HCT116 (cell line): Measurements from ENCODE around the gene CTNNA2. TPM values are rescaled to one million over a fixed set of nuclear protein-coding genes. Genes with fewer than 3 reads are reported as not detected.

Experiments
- ATAC-seq: fragments of 200-7000 bp; cut with Tn5 transposase; 2 replicates; pipeline ENCODE4 v1.9.1; 2020; ENCODE audit warnings: mild to moderate bottlenecking, moderate library complexity
- BruUV-seq: library from RNA; stranded (reverse); fragments of 400-500 nt; replicated peaks from 2 replicates; lab custom pipeline; 2021; lab: Mats Ljungman, UMichigan
- CTCF ChIA-PET: fragments of 300-600 bp; sonication (Branson Sonifier 250); formaldehyde crosslinking; loops from one replicate; lab custom pipeline; 2021; ENCODE audit warnings: antibody characterized with exemption; lab: Charles Lee
- POLR2A ChIA-PET: fragments of 300-600, 350-600 bp; sonication (Branson Sonifier 250); formaldehyde crosslinking; loops from one replicate; lab custom pipeline; 2021; ENCODE audit warnings: antibody characterized with exemption; lab: Charles Lee
- RAD21 ChIA-PET, 2 experiments: fragments of 300-600 bp; sonication (Branson Sonifier 250); formaldehyde crosslinking; loops; one replicate each; lab custom pipeline; 2023; ENCODE audit warnings: low total read pairs in 2 of 2; ENCODE audit not compliant: uncharacterized antibody in 2 of 2, unreplicated experiment in 2 of 2, low non-redundant PET in 1 of 2; lab: Charles Lee
- DNase-seq: peaks from one replicate; pipeline ENCODE4 v3.0.0-alpha.2; 2010; ENCODE audit warnings: low read depth, low spot score
- H2AFZ ChIP-seq: fragments of 200-600 bp; shearing (Covaris generic), sonication (generic); 2 replicates; pipeline ENCODE4 v1.6.1; 2017; ENCODE audit warnings: low read depth, mixed run types, mixed read lengths, antibody characterized with exemption, low read length; ENCODE audit not compliant: poor library complexity, severe bottlenecking
- H3K27ac ChIP-seq: 2 replicates; pipeline ENCODE4 v1.5.1; 2012; ENCODE audit warnings: low read depth, low read length
- H3K27me3 ChIP-seq: fragments of 200-600 bp; sonication (generic); 2 replicates; pipeline ENCODE4 v1.6.1; 2016; ENCODE audit warnings: mixed run types, low read length, mixed read lengths; ENCODE audit not compliant: insufficient read depth
- H3K36me3 ChIP-seq, 2 experiments: fragments of 200-500 bp in 1 of 2; fragments of 200-600 bp in 1 of 2; sonication (Bioruptor generic) in 1 of 2; sonication (generic) in 1 of 2; 2 replicates each; pipeline versions ENCODE4 v1.5.1 to v1.6.1; 2014 to 2016; ENCODE audit warnings: low read length in 2 of 2, inconsistent platforms in 1 of 2, mixed read lengths in 1 of 2, mixed run types in 1 of 2; ENCODE audit not compliant: insufficient read depth in 2 of 2, control insufficient read depth in 1 of 2
- H3K4me1 ChIP-seq, 2 experiments: fragments of 200-600 bp in 1 of 2; sonication (generic) in 1 of 2; 2 replicates each; pipeline versions ENCODE4 v1.5.1 to v1.6.1; 2012 to 2017; ENCODE audit warnings: low read length in 2 of 2, inconsistent platforms in 1 of 2, mild to moderate bottlenecking in 1 of 2, mixed read lengths in 1 of 2, mixed run types in 1 of 2, moderate library complexity in 1 of 2; ENCODE audit not compliant: insufficient read depth in 2 of 2, control insufficient read depth in 1 of 2
- H3K4me2 ChIP-seq: fragments of 200-600 bp; sonication (generic); 2 replicates; pipeline ENCODE4 v1.6.1; 2017; ENCODE audit warnings: mixed run types, low read length, mixed read lengths
- H3K4me3 ChIP-seq, 2 experiments: fragments of 200-600 bp in 1 of 2; sonication (generic) in 1 of 2; replicated peaks in 1 of 2; 2 replicates each; pipeline ENCODE4 v1.5.1; 2011 to 2016; ENCODE audit warnings: low read length in 2 of 2, control low read depth in 1 of 2, low read depth in 1 of 2, mild to moderate bottlenecking in 1 of 2, mixed read lengths in 1 of 2, mixed run types in 1 of 2
- H3K79me2 ChIP-seq: fragments of 200-600 bp; sonication (generic); 2 replicates; pipeline ENCODE4 v1.6.1; 2017; ENCODE audit warnings: mild to moderate bottlenecking, mixed run types, low read length, moderate library complexity, mixed read lengths; ENCODE audit not compliant: insufficient read depth
- H3K9ac ChIP-seq: fragments of 200-600 bp; sonication (generic); 2 replicates; pipeline ENCODE4 v1.6.1; 2016; ENCODE audit warnings: low read length, mixed read lengths
- H3K9me2 ChIP-seq: fragments of 200-600 bp; sonication (generic), shearing (Covaris generic); 2 replicates; pipeline ENCODE4 v1.6.1; 2017; ENCODE audit warnings: mixed run types, mild to moderate bottlenecking, moderate library complexity; ENCODE audit not compliant: insufficient read depth
- H3K9me3 ChIP-seq, 2 experiments: fragments of 200-500 bp in 1 of 2; fragments of 200-600 bp in 1 of 2; sonication (Bioruptor generic) in 1 of 2; sonication (generic) in 1 of 2; 2 replicates each; pipeline ENCODE4 v1.6.1; 2014 to 2017; ENCODE audit warnings: low read length in 2 of 2, mixed read lengths in 2 of 2, inconsistent platforms in 1 of 2, low read depth in 1 of 2, mild to moderate bottlenecking in 1 of 2, mixed run types in 1 of 2, moderate library complexity in 1 of 2; ENCODE audit not compliant: control insufficient read depth in 1 of 2, insufficient read depth in 1 of 2
- H4K20me1 ChIP-seq: fragments of 200-600 bp; sonication (generic), shearing (Covaris generic); 2 replicates; pipeline ENCODE4 v1.6.1; 2017; ENCODE audit warnings: mixed run types, mild to moderate bottlenecking, moderate library complexity; ENCODE audit not compliant: insufficient read depth
- CEBPB ChIP-seq: IDR thresholded peaks from 2 replicates; pipeline ENCODE4 v1.6.1; 2012; ENCODE audit warnings: low read depth
- EGR1 ChIP-seq: IDR thresholded peaks from 2 replicates; pipeline ENCODE4 v1.6.1; 2012; ENCODE audit warnings: low read depth
- ELF1 ChIP-seq: IDR thresholded peaks from 2 replicates; pipeline ENCODE4 v1.6.1; 2012; ENCODE audit warnings: low read depth, borderline replicate concordance
- EZH2 ChIP-seq: fragments of 200-600 bp; sonication (generic); IDR thresholded peaks from 2 replicates; pipeline ENCODE4 v1.6.1; 2017; ENCODE audit warnings: antibody characterized with exemption, mixed run types
- EZH2phosphoT487 ChIP-seq: fragments of 200-600 bp; IDR thresholded peaks from 2 replicates; pipeline ENCODE4 v1.6.1; 2018; ENCODE audit warnings: antibody characterized with exemption, borderline replicate concordance
- SIN3A ChIP-seq: IDR thresholded peaks from 2 replicates; pipeline ENCODE4 v1.6.1; 2012; ENCODE audit warnings: low read depth
- SP1 ChIP-seq: IDR thresholded peaks from 2 replicates; pipeline ENCODE4 v1.6.1; 2012; ENCODE audit warnings: low read depth
- SRF ChIP-seq: IDR thresholded peaks from 2 replicates; pipeline ENCODE4 v1.6.1; 2012; ENCODE audit warnings: low read depth
- intact Hi-C: fragments of 100-400 bp; cut with micrococcal nuclease; formaldehyde crosslinking; loops from 2 replicates; pipeline ENCODE4 v1.10.0; 2022
- total RNA-seq: library from RNA; stranded (reverse); gene quantifications from one replicate; pipeline ENCODE4 v1.2.1, GENCODE V29; 2021; ENCODE audit not compliant: unreplicated experiment
- TF ChIP-seq, protein P1 (sequence below), 3 experiments: fragments of 200-600 bp in 1 of 3; sonication (generic) in 1 of 3; IDR thresholded peaks in 2 of 3; conservative IDR thresholded peaks in 1 of 3; 2 replicates each; pipeline ENCODE4 v1.5.1; 2012 to 2017; ENCODE audit warnings: low read depth in 2 of 3, low read length in 2 of 3, antibody characterized with exemption in 1 of 3, borderline replicate concordance in 1 of 3, control low read depth in 1 of 3, mild to moderate bottlenecking in 1 of 3, mixed read lengths in 1 of 3, mixed run types in 1 of 3, moderate library complexity in 1 of 3; ENCODE audit not compliant: insufficient read depth in 1 of 3
- TF ChIP-seq, protein P2 (sequence below): IDR thresholded peaks from 2 replicates; pipeline ENCODE4 v1.6.1; 2011; ENCODE audit warnings: mild to moderate bottlenecking, low read length, moderate library complexity; ENCODE audit not compliant: insufficient replicate concordance; ENCODE audit errors: extremely low read depth
- TF ChIP-seq, protein P3 (sequence below): IDR thresholded peaks from 2 replicates; pipeline ENCODE4 v1.6.1; 2012
- TF ChIP-seq, protein P4 (sequence below): IDR thresholded peaks from 2 replicates; pipeline ENCODE4 v1.6.1; 2012; ENCODE audit warnings: low read depth

The CTNNA2 gene
- total RNA-seq, 1 experiment from 2014 or later: not detected

DNA sequence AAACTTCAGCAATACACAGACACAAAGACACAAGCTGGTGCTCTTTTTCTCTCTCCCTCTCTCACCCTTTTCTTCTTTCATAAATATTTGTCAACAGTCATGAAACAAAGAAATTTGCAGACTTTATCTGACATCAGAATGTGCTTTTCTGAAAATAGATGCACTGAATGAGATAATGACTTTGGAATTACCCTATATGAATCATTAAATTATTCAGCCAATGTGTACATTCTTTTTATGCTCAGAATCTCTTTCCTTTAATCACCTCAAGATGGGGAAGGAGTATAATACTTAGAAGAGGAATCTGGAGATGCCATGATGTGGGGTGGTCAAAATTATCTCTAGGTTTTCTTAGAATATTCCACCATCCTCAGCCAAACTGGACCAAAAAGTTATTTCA, 501.8 kb downstream of the CTNNA2 start:
- Histone ChIP-seq H3K9me3 (peaks cover 3 to 14% of the 10 kb centered on the region in 2 experiments; a peak in 3 of 4 replicates), H3K4me2 (no peak overlapping the region), H3K4me1 (no peaks in the 10 kb centered on the region), H3K36me3 (no peaks in the 10 kb centered on the region), H4K20me1 (no peaks in the 10 kb centered on the region), H3K27me3 (no peaks in the 10 kb centered on the region), H3K27ac (no peak overlapping the region), H3K9ac (no peak overlapping the region), H3K4me3 (no peak overlapping the region), H3K9me2 (no peaks in the 10 kb centered on the region), H3K79me2 (no peaks in the 10 kb centered on the region), H2AFZ (no peak overlapping the region)
- no peak for DNase-seq
- ChIA-PET POLR2A (no interaction called here), RAD21 (no interaction called here), CTCF (no interaction called here)
- TF ChIP-seq, protein P1, sequence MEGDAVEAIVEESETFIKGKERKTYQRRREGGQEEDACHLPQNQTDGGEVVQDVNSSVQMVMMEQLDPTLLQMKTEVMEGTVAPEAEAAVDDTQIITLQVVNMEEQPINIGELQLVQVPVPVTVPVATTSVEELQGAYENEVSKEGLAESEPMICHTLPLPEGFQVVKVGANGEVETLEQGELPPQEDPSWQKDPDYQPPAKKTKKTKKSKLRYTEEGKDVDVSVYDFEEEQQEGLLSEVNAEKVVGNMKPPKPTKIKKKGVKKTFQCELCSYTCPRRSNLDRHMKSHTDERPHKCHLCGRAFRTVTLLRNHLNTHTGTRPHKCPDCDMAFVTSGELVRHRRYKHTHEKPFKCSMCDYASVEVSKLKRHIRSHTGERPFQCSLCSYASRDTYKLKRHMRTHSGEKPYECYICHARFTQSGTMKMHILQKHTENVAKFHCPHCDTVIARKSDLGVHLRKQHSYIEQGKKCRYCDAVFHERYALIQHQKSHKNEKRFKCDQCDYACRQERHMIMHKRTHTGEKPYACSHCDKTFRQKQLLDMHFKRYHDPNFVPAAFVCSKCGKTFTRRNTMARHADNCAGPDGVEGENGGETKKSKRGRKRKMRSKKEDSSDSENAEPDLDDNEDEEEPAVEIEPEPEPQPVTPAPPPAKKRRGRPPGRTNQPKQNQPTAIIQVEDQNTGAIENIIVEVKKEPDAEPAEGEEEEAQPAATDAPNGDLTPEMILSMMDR (IDR thresholded peaks at IDR 0.05 in 2 of 3, conservative IDR thresholded peaks at IDR 0.05 in 1 of 3; ENCODE audit: borderline replicate concordance in 1 of 3, insufficient read depth in 1 of 3, low read depth in 2 of 3, low read length in 2 of 3): no peak
- TF ChIP-seq SRF (no peak), SIN3A (no peak), CEBPB (no peak), SP1 (no peak), ELF1 (no peak), EZH2phosphoT487 (no peak), EGR1 (no peak), EZH2 (no peak)
- TF ChIP-seq, protein P2, sequence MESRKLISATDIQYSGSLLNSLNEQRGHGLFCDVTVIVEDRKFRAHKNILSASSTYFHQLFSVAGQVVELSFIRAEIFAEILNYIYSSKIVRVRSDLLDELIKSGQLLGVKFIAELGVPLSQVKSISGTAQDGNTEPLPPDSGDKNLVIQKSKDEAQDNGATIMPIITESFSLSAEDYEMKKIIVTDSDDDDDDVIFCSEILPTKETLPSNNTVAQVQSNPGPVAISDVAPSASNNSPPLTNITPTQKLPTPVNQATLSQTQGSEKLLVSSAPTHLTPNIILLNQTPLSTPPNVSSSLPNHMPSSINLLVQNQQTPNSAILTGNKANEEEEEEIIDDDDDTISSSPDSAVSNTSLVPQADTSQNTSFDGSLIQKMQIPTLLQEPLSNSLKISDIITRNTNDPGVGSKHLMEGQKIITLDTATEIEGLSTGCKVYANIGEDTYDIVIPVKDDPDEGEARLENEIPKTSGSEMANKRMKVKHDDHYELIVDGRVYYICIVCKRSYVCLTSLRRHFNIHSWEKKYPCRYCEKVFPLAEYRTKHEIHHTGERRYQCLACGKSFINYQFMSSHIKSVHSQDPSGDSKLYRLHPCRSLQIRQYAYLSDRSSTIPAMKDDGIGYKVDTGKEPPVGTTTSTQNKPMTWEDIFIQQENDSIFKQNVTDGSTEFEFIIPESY: no peak
- TF ChIP-seq, protein P3, sequence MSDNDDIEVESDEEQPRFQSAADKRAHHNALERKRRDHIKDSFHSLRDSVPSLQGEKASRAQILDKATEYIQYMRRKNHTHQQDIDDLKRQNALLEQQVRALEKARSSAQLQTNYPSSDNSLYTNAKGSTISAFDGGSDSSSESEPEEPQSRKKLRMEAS: no peak
- TF ChIP-seq, protein P4, sequence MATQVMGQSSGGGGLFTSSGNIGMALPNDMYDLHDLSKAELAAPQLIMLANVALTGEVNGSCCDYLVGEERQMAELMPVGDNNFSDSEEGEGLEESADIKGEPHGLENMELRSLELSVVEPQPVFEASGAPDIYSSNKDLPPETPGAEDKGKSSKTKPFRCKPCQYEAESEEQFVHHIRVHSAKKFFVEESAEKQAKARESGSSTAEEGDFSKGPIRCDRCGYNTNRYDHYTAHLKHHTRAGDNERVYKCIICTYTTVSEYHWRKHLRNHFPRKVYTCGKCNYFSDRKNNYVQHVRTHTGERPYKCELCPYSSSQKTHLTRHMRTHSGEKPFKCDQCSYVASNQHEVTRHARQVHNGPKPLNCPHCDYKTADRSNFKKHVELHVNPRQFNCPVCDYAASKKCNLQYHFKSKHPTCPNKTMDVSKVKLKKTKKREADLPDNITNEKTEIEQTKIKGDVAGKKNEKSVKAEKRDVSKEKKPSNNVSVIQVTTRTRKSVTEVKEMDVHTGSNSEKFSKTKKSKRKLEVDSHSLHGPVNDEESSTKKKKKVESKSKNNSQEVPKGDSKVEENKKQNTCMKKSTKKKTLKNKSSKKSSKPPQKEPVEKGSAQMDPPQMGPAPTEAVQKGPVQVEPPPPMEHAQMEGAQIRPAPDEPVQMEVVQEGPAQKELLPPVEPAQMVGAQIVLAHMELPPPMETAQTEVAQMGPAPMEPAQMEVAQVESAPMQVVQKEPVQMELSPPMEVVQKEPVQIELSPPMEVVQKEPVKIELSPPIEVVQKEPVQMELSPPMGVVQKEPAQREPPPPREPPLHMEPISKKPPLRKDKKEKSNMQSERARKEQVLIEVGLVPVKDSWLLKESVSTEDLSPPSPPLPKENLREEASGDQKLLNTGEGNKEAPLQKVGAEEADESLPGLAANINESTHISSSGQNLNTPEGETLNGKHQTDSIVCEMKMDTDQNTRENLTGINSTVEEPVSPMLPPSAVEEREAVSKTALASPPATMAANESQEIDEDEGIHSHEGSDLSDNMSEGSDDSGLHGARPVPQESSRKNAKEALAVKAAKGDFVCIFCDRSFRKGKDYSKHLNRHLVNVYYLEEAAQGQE: no peak
- intact Hi-C loops: no loop called here
- ATAC-seq: no peak
- no TSS peak for BruUV-seq
